Raji (cell line): ENCODE measurements around the gene ERCC6.

Experiments used
- POLR2A ChIP-seq: IDR thresholded peaks from 2 replicates; pipeline ENCODE4 v1.6.1; 2011; ENCODE audit warnings: low read depth, low read length, control low read depth; ENCODE audit not compliant: insufficient read depth

Gene ERCC6

DNA sequence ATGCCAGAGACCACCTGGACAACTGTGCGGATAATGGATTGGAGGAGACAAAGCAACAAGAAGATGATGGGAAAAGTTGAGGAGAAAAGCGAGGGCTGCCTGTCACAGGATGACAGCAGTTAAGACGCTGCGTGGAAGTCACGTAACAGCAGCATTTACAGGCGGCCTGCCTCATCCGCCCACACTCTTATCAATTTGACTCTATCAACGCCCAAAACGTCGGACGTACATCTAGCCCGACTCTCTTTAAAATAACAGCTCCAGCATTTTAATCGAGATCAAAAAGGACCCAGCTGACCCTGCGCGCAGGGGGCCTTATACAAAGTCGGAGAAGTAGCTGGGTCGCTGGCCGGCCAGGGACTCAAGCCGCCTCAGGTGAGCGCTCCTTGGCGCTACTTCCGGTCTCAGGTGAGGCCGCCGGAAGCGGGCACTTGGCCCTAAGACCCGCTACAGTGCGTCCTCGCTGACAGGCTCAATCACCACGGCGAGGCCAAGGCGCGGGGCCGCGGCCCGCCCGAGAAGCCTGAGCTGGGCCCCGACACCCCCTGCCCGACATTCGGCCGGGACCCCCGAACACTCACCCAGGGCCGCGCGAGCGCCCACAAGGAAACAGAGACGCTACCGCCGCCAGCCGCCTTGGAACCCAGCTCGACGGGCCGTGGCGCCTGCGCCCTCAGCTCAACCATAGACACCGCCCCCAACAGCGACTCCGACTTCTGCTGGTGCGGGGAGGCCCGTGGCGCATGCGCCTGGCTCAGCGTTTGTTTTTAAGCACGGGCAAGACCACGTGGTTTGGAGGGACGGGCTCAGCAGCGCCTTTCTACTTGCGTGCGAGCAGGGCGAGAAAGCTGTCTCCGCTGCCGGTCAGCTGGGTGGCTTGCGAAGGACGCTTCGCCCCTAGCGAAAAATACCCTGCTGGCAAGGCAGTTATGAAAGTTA is at the start of gene ERCC6:
Gene ERCC6 (minus strand): TSS at position 741 of the 939 bp plus-strand sequence.
- TF ChIP-seq POLR2A: peak; percentile 85

- TF ChIP-seq POLR2A: no peak
These were observed 49.1 kb upstream of the ERCC6 start for GRCh38 chr10:49587981-49588380.

DNA sequence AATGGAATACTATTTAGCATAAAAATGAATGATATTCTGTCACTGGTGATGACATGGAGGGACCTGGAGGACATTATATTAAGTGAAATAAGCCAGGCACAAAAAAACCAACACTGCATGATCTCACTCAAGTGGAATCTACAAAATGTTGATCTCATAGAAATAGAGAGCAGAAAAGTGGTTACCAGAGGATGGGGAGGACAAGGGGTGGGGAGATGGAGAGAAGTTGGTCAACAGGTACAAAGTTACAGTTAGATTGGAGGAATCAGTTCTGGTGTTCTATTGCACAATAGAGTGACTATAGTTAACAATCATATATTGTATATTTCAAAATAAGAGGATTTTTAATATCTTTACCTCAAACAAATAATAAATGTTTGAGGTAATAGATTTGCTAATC is 46.5 kb upstream of the ERCC6 start:
- TF ChIP-seq POLR2A: no peak

DNA sequence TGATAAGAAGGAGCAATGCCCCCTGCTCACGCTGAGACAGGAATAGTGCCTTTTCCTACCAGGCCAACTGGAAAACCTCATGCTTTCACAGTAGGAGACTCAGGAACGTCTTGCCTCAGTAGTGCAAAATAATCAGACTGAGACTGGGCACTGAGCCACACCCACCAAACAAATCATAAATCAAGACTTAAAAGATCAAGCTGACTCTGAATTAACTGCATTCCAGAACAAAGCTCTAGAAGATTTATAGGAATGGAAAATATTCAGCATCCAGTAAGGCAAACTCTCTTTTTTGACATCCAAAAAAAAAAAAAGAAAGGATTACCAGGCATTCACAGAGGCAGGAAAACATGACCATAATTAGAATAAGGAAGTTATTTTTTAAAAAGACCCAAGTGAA is 40.7 kb upstream of the ERCC6 start:
- TF ChIP-seq POLR2A: no peak

GRCh38 chr10:49578392-49578791 is 39.5 kb upstream of the ERCC6 start:
- no peak for TF ChIP-seq POLR2A

- no peak for TF ChIP-seq POLR2A
These were observed 38.4 kb upstream of the ERCC6 start for GRCh38 chr10:49577182-49577925.

- no peak for TF ChIP-seq POLR2A
These were observed 36.7 kb upstream of the ERCC6 start for GRCh38 chr10:49575489-49576072.

- no peak for TF ChIP-seq POLR2A
These were observed 33.7 kb upstream of the ERCC6 start for GRCh38 chr10:49572594-49573114.

- TF ChIP-seq POLR2A: no peak
These were observed 32.5 kb upstream of the ERCC6 start for GRCh38 chr10:49571388-49571787.

DNA sequence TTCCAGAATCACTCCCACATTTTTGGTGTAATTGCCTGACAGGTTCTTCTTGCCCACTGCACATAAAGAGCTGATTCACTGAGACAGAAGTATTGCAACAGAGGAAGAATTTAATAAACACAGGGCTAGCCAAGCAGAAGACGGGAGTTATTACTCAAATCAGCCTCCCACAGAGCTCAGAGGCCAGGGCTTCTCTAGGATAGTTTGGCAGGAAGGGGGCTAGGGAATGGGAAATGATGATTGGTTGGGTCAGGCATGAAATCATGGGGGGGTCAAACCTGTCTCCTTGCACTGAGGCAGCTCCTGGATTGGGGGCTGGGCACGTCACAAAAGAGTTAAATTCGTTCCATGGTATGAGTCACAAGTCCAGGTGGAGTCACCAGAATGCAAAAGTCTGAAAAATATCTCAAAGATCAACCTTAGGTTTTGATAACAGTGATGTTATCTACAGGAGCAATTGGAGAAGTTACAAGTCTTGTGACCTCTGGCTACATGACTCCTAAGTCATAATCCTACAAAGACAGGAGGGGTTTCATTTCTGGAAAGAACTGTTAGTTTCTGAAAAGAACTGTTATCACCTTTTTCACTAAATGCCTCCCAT is 30.2 kb upstream of the ERCC6 start:
- TF ChIP-seq POLR2A: no peak

- TF ChIP-seq POLR2A: no peak
These were observed 29.3 kb upstream of the ERCC6 start for GRCh38 chr10:49568235-49568634.

- no peak for TF ChIP-seq POLR2A
These were observed 28.9 kb upstream of the ERCC6 start for GRCh38 chr10:49567810-49568209.

- TF ChIP-seq POLR2A: no peak
These were observed 25.6 kb upstream of the ERCC6 start for GRCh38 chr10:49564461-49565009.

- no peak for TF ChIP-seq POLR2A
These were observed 24.0 kb upstream of the ERCC6 start for GRCh38 chr10:49562893-49563292.

- TF ChIP-seq POLR2A: no peak
These were observed 21.6 kb upstream of the ERCC6 start for GRCh38 chr10:49560526-49560925.

GRCh38 chr10:49559476-49559875 is 20.6 kb upstream of the ERCC6 start:
- TF ChIP-seq POLR2A: no peak
